Dendritic cell treated with granulocyte-macrophage colony-stimulating factor and Interleukin-4, amounts not matched to agents 40 ng/mL and 50 ng/mL, for 4 days (primary cell): ENCODE measurements around the gene SEMA3E.

Experiments used
- H3K27ac Mint-ChIP-seq: one replicate; pipeline ENCODE4 v1.8.0; 2022; ENCODE audit warnings: mild to moderate bottlenecking, mixed read lengths
- H3K27me3 Mint-ChIP-seq: one replicate; pipeline ENCODE4 v1.8.0; 2022; ENCODE audit warnings: mild to moderate bottlenecking, mixed read lengths
- H3K36me3 Mint-ChIP-seq: one replicate; pipeline ENCODE4 v1.8.0; 2022; ENCODE audit warnings: low read depth, mixed read lengths
- H3K4me1 Mint-ChIP-seq: one replicate; pipeline ENCODE4 v1.8.0; 2022; ENCODE audit warnings: low read depth, mixed read lengths
- H3K4me3 Mint-ChIP-seq: one replicate; pipeline ENCODE4 v1.8.0; 2022; ENCODE audit warnings: mild to moderate bottlenecking, moderate library complexity, mixed read lengths
- H3K9me3 Mint-ChIP-seq: one replicate; pipeline ENCODE4 v1.8.0; 2022; ENCODE audit warnings: mixed read lengths
- intact Hi-C: fragments of 100-400 bp; cut with micrococcal nuclease; formaldehyde crosslinking; loops from one replicate; pipeline ENCODE4 v1.15.0; 2022

The SEMA3E gene

GRCh38 chr7:83414947-83415346 lies 234.0 kb downstream of the SEMA3E start:
- Mint-ChIP-seq H3K27ac (no peak overlapping the region), H3K4me3 (no peak overlapping the region), H3K27me3 (no peaks in the 10 kb centered on the region), H3K4me1 (no peaks in the 10 kb centered on the region), H3K9me3 (no peaks in the 10 kb centered on the region), H3K36me3 (no peaks in the 10 kb centered on the region)
- intact Hi-C loops, result no loop called here

DNA sequence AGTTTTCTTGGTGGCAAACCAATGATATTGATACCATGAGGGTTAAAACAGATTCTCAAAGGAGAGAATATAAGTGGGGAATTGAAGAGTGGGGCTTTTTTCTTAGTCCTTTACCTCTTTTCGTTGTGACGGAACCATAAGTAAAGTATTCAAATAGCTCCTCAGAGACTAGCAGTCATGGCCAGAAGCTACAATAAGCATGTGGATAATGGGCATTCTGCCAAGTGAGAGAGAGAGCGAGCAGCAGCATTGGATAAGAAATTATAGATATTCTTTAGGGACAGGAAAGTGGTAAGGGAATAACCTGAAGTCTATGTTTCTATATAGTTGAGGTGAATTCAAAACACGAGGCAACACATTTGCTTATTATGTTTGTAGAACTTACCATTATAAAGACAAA lies 235.1 kb downstream of the SEMA3E start:
- Mint-ChIP-seq H3K9me3 (no peaks in the 10 kb centered on the region), H3K4me1 (no peaks in the 10 kb centered on the region), H3K4me3 (no peak overlapping the region), H3K36me3 (no peaks in the 10 kb centered on the region), H3K27me3 (no peaks in the 10 kb centered on the region), H3K27ac (no peak overlapping the region)
- intact Hi-C loops, result no loop called here

GRCh38 chr7:83413424-83413823 lies 235.5 kb downstream of the SEMA3E start:
- H3K27ac Mint-ChIP-seq, result no peak overlapping the region
- H3K36me3 Mint-ChIP-seq, result no peaks in the 10 kb centered on the region
- H3K4me1 Mint-ChIP-seq, result no peaks in the 10 kb centered on the region
- intact Hi-C loops, result no loop called here
- no peaks in the 10 kb centered on the region for H3K27me3 Mint-ChIP-seq
- H3K4me3 Mint-ChIP-seq, result no peak overlapping the region
- no peaks in the 10 kb centered on the region for H3K9me3 Mint-ChIP-seq

DNA sequence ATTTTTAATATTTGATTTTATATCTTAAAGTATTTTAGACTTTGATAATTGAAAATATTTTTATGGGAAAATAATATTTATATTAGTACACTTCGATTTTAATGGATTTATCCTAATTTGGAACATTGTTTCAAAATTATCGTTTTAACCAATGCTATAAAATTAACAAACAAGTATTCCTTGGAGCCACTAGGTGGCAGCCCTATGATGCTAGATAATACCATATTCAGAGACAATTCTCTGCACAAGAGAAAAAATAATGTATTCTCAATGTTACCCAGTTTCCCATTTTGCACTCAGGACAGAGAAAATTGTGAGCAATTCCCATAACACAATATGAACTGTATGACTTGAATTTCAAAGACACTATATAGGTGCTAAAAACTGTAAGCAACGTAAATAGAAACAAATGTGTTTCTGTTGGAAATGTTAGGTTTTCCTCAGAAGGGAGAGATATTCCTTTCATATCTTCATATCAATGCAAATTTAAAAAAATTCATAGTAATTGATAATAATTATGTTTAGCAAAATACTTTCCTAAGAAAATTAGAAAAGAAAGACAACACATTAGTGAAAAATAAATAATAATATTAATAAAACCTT lies 237.8 kb downstream of the SEMA3E start:
- no peak overlapping the region for H3K4me3 Mint-ChIP-seq
- no peaks in the 10 kb centered on the region for H3K36me3 Mint-ChIP-seq
- H3K4me1 Mint-ChIP-seq, result no peaks in the 10 kb centered on the region
- H3K27ac Mint-ChIP-seq, result no peak overlapping the region
- intact Hi-C loops, result no loop called here
- H3K9me3 Mint-ChIP-seq, result no peaks in the 10 kb centered on the region
- H3K27me3 Mint-ChIP-seq, result no peaks in the 10 kb centered on the region

DNA sequence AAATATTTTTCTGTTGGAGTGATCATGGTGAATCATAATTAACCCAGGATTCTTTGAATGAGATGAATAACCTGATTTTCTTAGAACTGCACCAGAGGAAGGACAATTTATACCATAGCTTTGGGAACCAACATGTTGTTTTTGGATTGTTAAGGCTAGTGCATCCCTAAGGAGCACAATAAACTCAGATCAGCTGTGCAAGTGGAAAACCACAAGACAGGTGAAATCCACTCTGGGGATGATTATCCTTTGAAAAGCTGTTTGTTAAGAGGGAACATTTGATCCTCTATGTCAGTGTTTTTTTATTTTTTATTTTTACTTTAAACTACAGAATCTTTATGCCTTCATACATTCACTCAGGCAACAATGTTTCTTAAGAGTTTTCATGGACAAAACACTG lies 254.2 kb downstream of the SEMA3E start:
- intact Hi-C loops, result no loop called here
- Mint-ChIP-seq H3K9me3 (no peaks in the 10 kb centered on the region), H3K27ac (no peak overlapping the region), H3K4me1 (no peaks in the 10 kb centered on the region), H3K27me3 (no peaks in the 10 kb centered on the region), H3K36me3 (no peaks in the 10 kb centered on the region), H3K4me3 (no peak overlapping the region)

GRCh38 chr7:83388436-83388835 lies 260.5 kb downstream of the SEMA3E start:
- intact Hi-C loops, result no loop called here
- no peak overlapping the region for H3K27ac Mint-ChIP-seq
- H3K4me3 Mint-ChIP-seq, result no peak overlapping the region
- no peaks in the 10 kb centered on the region for H3K4me1 Mint-ChIP-seq
- H3K27me3 Mint-ChIP-seq, result no peaks in the 10 kb centered on the region
- H3K9me3 Mint-ChIP-seq, result no peaks in the 10 kb centered on the region
- no peaks in the 10 kb centered on the region for H3K36me3 Mint-ChIP-seq

- Mint-ChIP-seq H3K27me3 (no peaks in the 10 kb centered on the region), H3K9me3 (no peaks in the 10 kb centered on the region), H3K36me3 (no peaks in the 10 kb centered on the region), H3K27ac (no peak overlapping the region), H3K4me3 (no peak overlapping the region), H3K4me1 (no peaks in the 10 kb centered on the region)
- intact Hi-C loops, result no loop called here
These were observed 282.3 kb downstream of the SEMA3E start for GRCh38 chr7:83366629-83367028.

- Mint-ChIP-seq H3K36me3 (no peaks in the 10 kb centered on the region), H3K27me3 (no peaks in the 10 kb centered on the region), H3K27ac (no peak overlapping the region), H3K9me3 (peaks cover 6% of the 10 kb centered on the region), H3K4me3 (no peak overlapping the region), H3K4me1 (no peaks in the 10 kb centered on the region)
- intact Hi-C loops, result no loop called here
These were observed 283.2 kb downstream of the SEMA3E start for GRCh38 chr7:83365746-83366145.

DNA sequence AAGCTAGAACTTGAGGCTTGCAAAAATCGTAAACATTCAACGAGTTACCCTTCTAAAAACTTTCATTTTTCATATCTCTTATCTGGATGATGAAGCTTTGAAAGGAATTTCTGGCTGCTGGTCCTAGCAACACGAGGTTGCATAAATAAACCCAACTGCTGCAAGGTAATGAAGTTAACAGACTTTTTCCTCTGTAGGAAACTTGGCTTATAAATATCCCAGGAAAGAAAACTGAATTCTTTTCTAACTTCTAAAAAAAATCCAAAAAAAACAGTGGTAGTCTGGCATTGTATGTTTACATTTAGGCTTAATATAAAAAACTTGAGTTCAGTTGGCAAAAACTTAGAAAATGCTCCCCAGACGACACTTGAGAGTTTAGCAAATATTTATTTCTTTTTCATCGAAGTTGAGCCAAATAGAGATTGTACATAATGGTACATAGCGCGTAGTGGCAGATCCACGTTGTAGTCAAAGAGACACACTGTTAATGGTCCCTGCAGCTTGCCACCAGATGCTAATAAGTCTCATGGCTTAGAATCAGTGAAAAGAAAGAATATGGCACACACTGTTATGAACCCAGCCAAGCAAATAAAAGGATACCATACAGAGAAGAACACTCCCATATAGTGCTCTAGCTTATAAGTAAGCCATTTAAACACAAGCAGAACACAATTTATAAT lies 285.9 kb downstream of the SEMA3E start:
- Mint-ChIP-seq H3K4me1 (no peaks in the 10 kb centered on the region), H3K4me3 (no peak overlapping the region), H3K27me3 (no peaks in the 10 kb centered on the region), H3K27ac (no peak overlapping the region), H3K9me3 (peaks cover 7% of the 10 kb centered on the region), H3K36me3 (no peaks in the 10 kb centered on the region)
- intact Hi-C loops, result no loop called here

DNA sequence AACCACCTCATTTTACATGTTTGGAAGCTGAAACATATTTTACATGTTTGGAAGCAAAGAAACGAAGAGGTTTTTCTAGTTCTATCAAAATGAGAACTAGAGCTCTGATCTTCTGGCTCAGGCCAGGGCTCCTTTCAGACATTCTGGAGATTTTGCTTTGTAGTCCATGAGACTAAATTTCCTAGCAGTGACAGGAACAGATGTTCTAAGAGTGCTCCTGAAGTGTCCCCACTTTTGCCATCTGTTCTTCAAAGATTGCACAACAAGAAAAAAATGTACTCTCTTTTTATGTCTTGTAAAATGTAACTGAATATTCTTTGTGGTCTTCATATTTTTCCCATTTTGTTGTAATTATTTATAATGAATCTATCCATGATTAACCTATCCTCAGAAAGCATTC lies 289.8 kb downstream of the SEMA3E start:
- Mint-ChIP-seq H3K27ac (no peak overlapping the region), H3K4me3 (no peak overlapping the region), H3K27me3 (no peaks in the 10 kb centered on the region), H3K36me3 (no peaks in the 10 kb centered on the region), H3K9me3 (peaks cover 16% of the 10 kb centered on the region), H3K4me1 (no peaks in the 10 kb centered on the region)
- intact Hi-C loops, result no loop called here

DNA sequence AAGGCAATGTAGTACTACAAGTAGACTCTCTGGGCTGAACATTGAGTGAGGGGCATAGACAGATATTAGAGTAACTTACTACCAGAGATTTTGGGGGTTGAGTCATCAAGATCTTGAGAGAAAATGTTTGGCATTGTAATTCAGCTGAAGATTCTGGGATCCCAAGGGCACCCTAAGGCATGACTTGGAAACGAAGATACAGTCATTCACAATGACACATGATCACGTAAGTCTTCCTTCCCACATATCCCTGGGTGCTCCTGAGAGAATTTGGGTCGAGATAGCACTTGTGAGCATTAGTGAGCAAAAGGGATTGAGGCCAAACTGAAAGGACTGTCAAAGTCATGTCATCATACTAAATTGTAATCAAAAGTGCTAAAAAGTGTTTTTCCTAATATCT lies 293.8 kb downstream of the SEMA3E start:
- intact Hi-C loops, result no loop called here
- no peak overlapping the region for H3K27ac Mint-ChIP-seq
- H3K36me3 Mint-ChIP-seq, result no peaks in the 10 kb centered on the region
- no peak overlapping the region for H3K4me3 Mint-ChIP-seq
- peaks cover 16% of the 10 kb centered on the region for H3K9me3 Mint-ChIP-seq
- no peaks in the 10 kb centered on the region for H3K27me3 Mint-ChIP-seq
- no peaks in the 10 kb centered on the region for H3K4me1 Mint-ChIP-seq

- H3K4me1 Mint-ChIP-seq, result no peaks in the 10 kb centered on the region
- H3K36me3 Mint-ChIP-seq, result no peaks in the 10 kb centered on the region
- intact Hi-C loops, result no loop called here
- no peaks in the 10 kb centered on the region for H3K27me3 Mint-ChIP-seq
- no peak overlapping the region for H3K27ac Mint-ChIP-seq
- peaks cover 20% of the 10 kb centered on the region for H3K9me3 Mint-ChIP-seq
- no peak overlapping the region for H3K4me3 Mint-ChIP-seq
These were observed 300.9 kb downstream of the SEMA3E start for GRCh38 chr7:83347945-83348444.

DNA sequence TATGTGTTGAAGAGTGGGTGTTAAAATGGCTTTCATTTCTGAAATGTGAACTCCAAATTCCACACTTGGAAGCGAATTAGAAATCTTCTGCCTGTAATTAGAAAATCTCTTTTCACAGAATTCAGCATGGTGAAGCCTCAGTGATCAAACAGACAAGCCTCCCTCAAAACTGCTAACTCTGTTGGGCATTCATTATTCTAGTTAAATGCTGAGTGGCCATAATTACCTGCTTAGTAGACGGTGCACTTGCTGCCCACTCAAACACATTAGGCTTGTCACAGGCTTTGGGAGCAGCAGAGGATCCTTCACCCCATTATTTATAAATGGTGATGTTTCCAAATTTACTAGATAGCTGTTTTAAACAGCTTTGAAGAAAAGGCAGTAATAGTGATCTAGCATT lies 309.0 kb downstream of the SEMA3E start:
- no peaks in the 10 kb centered on the region for H3K4me1 Mint-ChIP-seq
- intact Hi-C loops, result no loop called here
- H3K4me3 Mint-ChIP-seq, result no peak overlapping the region
- no peaks in the 10 kb centered on the region for H3K36me3 Mint-ChIP-seq
- H3K9me3 Mint-ChIP-seq, result peaks cover 31% of the 10 kb centered on the region
- H3K27me3 Mint-ChIP-seq, result no peaks in the 10 kb centered on the region
- H3K27ac Mint-ChIP-seq, result no peak overlapping the region

DNA sequence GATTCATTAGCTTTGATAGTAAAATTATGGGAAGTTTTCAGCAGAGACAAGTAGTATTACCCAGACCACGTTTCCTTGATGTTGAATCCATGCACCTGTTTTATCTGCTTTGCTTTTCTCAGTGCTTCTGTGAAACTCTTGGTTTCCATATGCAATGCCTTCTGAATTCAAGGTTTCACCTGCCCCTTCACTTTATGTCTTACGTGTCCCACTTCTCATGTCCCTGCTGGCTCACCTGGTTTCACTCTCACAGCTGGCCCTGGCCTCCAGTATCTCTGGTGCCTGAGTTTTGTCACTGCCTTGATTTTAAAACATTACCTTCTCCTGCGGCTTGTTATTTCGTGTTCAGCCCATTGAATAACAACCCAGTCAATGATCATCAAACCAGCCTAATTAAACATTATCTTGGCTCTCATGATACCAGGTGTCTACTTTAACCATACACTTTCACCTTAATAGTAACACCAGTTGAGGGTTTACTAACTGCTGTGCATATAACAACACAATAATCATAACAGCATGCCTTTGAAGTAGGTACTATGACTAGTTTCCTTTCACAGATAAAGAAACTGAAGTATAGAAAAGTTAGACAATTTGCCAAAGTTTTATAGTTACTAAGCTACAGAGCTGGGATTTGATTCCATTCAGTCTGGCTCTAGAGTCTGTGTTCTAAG lies 310.5 kb downstream of the SEMA3E start:
- H3K36me3 Mint-ChIP-seq, result no peaks in the 10 kb centered on the region
- intact Hi-C loops, result no loop called here
- H3K9me3 Mint-ChIP-seq, result peaks cover 16% of the 10 kb centered on the region
- H3K27ac Mint-ChIP-seq, result no peak overlapping the region
- H3K27me3 Mint-ChIP-seq, result no peaks in the 10 kb centered on the region
- no peak overlapping the region for H3K4me3 Mint-ChIP-seq
- no peaks in the 10 kb centered on the region for H3K4me1 Mint-ChIP-seq
